Stimulated activated effector memory CD8-positive, alpha-beta T cell treated with anti-CD3 and anti-CD28 coated beads, Interleukin-12 subunit alpha, Interleukin-12 subunit beta, amount 100 ng/mL, for 72 hours (primary cell): ENCODE measurements around the gene OR7C1.
"Not testable (repeated sequence)": the region's sequence is repeated elsewhere in the genome, so short reads cannot be mapped to it uniquely, and the experiment has no call there.

ENCODE experiments used
- ATAC-seq: fragments of 150-1000 bp; cut with Tn5 transposase; 2 replicates; pipeline ENCODE4 v1.10.0; 2021
- DNase-seq, 2 donors: peaks; one replicate each; pipeline ENCODE4 v3.0.0; 2021 to 2022; ENCODE audit warnings: low spot score in 2 of 2
- H3K27ac Mint-ChIP-seq: one replicate; pipeline ENCODE4 v1.8.0; 2022; ENCODE audit warnings: mild to moderate bottlenecking, mixed read lengths
- H3K36me3 Mint-ChIP-seq: one replicate; pipeline ENCODE4 v1.8.0; 2022; ENCODE audit warnings: mild to moderate bottlenecking, mixed read lengths
- H3K4me1 Mint-ChIP-seq: one replicate; pipeline ENCODE4 v1.8.0; 2022; ENCODE audit warnings: mixed read lengths
- H3K4me3 Mint-ChIP-seq: one replicate; pipeline ENCODE4 v1.8.0; 2022; ENCODE audit warnings: mild to moderate bottlenecking, mixed read lengths
- H3K9me3 Mint-ChIP-seq: one replicate; pipeline ENCODE4 v1.8.0; 2022; ENCODE audit warnings: mixed read lengths

OR7C1 gene

DNA sequence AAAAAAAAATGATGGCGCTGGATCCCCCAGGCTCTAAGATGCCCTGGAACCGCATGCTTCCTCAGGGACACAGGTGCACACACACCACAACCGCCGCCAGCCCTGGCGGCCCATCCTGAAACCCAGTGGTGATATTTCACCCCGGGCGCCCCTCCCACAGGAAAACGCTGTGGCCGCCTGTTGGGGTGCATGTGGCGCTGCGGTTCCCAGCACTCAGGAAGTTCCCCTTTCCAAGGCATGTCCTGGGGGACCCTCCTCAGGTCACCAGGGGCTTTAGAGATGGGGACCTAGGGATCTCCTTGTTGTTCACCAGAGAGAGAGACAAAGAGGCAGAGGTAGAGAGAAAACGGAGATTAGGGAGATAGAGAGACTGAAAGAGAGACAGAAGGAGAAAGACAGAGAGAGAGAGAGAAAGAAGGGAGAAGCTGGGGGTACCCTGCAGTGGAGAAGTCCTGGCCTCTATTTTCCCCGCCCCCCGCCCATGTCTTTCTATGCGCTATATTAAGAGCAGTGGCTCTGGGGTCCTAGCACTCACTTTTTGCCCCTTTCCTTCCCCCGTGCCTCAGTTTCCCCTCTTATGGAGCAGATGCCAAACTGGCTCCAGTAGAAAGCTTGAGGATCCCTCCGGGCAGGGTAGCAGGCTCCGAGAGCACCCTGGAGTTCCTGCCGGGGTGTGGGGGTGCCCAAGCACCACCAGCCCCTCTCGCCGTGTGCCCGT is 59.0 kb downstream of the OR7C1 start:
- peak overlapping the region; percentile 69 for H3K4me3 Mint-ChIP-seq
- ATAC-seq (peak; percentile 46), DNase-seq (no peak)
- peak overlapping the region; percentile 13 for H3K27ac Mint-ChIP-seq
- no peaks in the 10 kb centered on the region for H3K9me3 Mint-ChIP-seq
- H3K4me1 Mint-ChIP-seq: peaks cover 7% of the 10 kb centered on the region
- peaks cover 11% of the 10 kb centered on the region for H3K36me3 Mint-ChIP-seq

DNA sequence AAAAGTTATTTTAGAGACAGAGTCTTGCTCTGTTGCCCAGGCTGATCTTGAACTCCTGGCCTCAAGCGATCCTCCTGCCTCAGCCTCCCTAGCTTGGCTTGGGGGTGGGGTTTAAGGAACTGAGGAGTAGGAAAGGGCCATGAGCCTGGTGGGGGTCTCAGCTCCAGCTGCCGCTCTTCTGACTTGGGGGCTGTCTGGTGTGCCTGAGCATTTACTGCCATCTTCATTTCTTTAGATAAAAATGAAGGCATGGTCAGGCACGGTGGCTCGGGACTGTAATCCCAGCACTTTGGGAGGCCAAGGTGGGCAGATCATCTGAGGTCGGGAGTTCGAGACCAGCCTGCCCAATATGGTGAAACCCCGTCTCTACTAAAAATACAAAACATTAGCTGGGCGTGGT is 59.7 kb downstream of the OR7C1 start:
- not testable (repeated sequence) for H3K4me1 Mint-ChIP-seq, H3K9me3 Mint-ChIP-seq, ATAC-seq, H3K27ac Mint-ChIP-seq, DNase-seq
- peak overlapping the region; percentile 69 for H3K4me3 Mint-ChIP-seq
- peaks cover 15% of the 10 kb centered on the region for H3K36me3 Mint-ChIP-seq

DNA sequence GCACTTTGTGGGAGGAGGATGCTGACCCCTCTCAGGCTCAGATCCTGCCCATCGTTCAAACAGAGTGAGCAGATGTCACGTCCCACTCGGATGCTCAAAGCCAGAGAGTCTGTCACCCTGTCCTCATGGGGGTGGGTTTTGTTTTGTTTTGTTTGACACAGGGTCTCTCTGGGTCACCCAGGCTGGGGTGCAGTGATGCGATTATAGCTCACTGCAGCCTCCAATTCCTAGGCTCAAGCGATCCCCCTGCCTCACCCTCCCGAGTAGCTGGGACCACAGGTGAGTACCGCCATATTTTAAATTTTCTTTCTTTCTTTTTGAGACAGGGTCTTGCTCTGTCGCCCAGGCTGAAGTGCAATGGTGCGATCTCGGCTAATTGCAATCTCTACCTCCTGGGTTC is 60.6 kb downstream of the OR7C1 start:
- DNase-seq: no peak
- H3K9me3 Mint-ChIP-seq: no peaks in the 10 kb centered on the region
- ATAC-seq: no peak
- H3K4me3 Mint-ChIP-seq: no peak overlapping the region
- no peak overlapping the region for H3K27ac Mint-ChIP-seq
- peaks cover 19% of the 10 kb centered on the region for H3K36me3 Mint-ChIP-seq
- peaks cover 7% of the 10 kb centered on the region for H3K4me1 Mint-ChIP-seq

DNA sequence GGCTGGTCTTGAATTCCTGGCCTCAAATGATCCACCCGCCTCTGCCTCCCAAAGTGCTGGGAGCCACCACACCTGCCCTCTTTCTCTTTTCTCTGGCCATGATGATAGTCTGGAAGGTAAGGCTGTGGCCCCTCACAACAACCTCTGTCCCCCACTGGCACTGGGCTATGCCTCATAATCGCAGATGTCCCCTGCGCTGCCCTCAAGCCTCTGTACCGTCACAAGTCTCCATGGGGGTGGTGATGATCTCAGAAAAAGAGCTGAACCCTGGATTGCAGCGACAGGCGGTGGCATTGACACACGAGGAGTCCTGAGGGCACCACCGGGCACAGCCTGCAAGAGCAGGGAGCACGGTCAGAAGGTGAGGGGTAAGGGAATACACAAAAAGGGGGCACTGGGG is 61.3 kb downstream of the OR7C1 start:
- DNase-seq, H3K9me3 Mint-ChIP-seq, ATAC-seq, H3K4me3 Mint-ChIP-seq, H3K4me1 Mint-ChIP-seq, H3K27ac Mint-ChIP-seq: not testable (repeated sequence)
- peaks cover 21% of the 10 kb centered on the region for H3K36me3 Mint-ChIP-seq

DNA sequence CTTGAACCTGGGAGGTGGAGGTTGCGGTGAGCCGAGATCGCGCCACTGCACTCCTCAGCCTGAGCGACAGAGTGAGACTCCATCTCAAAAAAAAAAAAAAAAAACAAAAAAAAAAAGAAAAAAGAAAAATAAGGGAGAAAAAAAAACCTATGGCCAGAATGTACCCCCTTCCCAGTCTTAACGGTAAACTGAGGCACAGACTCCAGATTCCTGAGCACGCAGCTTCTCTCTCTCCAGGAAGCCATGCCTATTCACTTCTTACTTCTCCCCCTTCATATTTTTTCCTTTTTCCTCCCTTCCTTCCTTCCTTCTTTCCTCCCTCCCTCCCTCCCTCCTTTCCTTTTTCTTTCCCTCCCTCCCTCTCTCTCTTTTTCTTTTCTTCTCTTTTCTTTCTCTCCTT is 62.0 kb downstream of the OR7C1 start:
- Mint-ChIP-seq H3K27ac (no peak overlapping the region), H3K9me3 (no peaks in the 10 kb centered on the region), H3K36me3 (peaks cover 21% of the 10 kb centered on the region), H3K4me3 (no peak overlapping the region), H3K4me1 (peaks cover 7% of the 10 kb centered on the region)
- DNase-seq (no peak), ATAC-seq (no peak)

DNA sequence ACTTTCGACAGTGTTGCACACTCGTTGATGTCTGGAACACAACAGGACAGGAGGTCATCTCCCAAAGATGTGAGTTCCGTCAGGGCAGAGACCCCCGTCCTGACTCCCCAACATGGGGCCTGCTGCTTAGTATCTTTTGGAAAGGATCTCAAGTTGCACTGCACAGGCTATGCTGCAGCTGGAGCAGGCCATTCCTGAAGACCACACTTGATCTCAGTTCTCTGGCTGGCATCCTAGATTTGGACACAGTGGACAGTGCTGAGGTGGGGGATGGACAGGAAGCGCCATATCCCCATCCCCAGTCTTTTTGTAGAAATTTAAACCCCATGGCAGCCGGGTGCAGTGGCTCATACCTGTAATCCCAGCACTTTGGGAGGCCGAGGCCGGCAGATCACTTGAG is 62.5 kb downstream of the OR7C1 start:
- no peak overlapping the region for H3K27ac Mint-ChIP-seq

DNA sequence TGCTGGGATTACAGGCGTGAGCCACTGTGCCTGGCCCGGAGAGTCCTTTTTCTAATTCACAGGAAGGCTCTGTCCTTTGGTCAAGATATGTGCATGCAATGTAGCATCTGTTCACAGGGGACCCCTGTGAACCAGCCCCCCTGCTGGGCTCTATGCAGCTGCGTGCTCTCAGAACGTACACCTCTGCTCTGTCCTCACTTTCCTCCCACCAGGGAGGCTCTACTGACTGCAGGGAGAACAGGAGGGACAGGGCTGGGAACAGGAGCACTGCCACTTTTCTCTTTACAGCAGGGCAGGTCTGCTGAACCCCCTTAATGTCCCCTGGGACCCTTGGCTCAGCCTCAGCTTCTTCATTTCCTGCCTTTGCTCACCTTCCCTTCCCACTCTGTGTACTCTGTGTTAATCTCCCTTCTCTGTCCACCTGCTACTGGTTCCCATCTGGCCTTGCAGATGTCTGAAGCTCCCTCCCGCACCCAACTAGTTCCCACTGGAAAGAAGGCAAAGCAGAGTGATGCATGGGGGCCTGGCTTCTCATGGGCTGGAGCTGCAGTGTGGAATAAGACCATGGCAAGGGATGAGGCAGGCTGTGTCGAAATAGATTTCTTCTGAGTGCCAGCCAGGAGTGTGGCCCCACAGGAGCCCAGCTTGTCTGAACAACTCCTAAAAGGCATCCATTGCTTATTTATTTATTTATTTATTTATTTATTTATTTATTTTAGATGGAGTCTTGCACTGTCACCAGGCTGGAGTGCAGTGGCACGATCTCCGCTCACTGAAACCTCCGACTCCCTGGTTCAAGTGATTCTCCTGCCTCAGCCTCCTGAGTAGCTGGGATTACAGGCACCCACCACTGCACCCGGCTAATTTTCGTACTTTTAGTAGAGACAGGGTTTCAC is 63.8 kb downstream of the OR7C1 start:
- Mint-ChIP-seq H3K36me3 (peaks cover 21% of the 10 kb centered on the region), H3K27ac (no peak overlapping the region), H3K4me3 (no peak overlapping the region), H3K9me3 (no peaks in the 10 kb centered on the region), H3K4me1 (peaks cover 5% of the 10 kb centered on the region)
- ATAC-seq (no peak), DNase-seq (no peak)

More for the DNA sequence above, 62.5 kb downstream of the OR7C1 start:
- no peaks in the 10 kb centered on the region for H3K9me3 Mint-ChIP-seq
- H3K4me1 Mint-ChIP-seq: peaks cover 7% of the 10 kb centered on the region
- DNase-seq (no peak), ATAC-seq (no peak)
- H3K36me3 Mint-ChIP-seq: peaks cover 21% of the 10 kb centered on the region
- H3K4me3 Mint-ChIP-seq: no peak overlapping the region

DNA sequence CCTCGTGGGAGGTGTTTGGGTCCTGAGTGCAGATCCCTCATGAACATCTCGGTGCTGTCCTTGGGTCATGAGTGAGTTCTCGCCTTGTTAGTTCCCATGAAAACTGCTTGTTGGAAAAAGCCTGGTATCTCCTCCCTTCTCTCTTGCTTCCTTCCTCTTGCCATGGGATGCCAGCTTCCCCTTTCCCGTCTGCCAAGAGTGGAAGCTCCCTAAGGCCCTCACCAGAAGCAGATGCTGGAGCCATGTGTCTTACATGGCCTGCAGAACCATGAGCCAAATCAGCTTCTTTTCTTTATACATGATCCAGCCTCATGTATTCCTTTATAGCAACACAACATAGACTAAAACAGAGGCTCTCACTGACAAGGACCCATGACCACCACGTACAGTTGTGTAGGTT is 64.8 kb downstream of the OR7C1 start:
- Mint-ChIP-seq H3K36me3 (peaks cover 31% of the 10 kb centered on the region), H3K4me3 (no peak overlapping the region), H3K27ac (no peak overlapping the region), H3K9me3 (no peaks in the 10 kb centered on the region), H3K4me1 (peaks cover 4% of the 10 kb centered on the region)
- DNase-seq: no peak
- no peak for ATAC-seq

DNA sequence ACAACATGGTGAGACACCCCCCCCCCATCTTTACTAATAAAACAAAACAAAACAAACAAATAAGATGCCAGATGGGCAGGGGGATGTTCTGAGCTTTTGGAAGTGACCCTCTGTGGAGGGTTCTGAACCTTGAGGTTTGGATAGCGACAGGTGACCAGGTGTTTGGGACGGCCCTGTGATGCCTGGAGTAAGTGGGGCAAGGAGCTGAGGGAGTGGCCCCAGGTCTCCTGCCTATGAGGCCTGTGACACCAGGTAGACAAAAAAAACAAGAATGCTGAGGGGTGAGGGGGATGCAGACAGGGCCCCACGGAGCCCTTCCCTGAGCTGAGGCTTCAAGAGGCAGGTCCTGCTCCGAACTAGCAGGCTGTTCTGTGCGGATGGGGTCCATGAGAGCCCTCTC is 65.8 kb downstream of the OR7C1 start:
- Mint-ChIP-seq H3K36me3 (peaks cover 32% of the 10 kb centered on the region), H3K27ac (no peak overlapping the region)
- DNase-seq: no peak

DNA sequence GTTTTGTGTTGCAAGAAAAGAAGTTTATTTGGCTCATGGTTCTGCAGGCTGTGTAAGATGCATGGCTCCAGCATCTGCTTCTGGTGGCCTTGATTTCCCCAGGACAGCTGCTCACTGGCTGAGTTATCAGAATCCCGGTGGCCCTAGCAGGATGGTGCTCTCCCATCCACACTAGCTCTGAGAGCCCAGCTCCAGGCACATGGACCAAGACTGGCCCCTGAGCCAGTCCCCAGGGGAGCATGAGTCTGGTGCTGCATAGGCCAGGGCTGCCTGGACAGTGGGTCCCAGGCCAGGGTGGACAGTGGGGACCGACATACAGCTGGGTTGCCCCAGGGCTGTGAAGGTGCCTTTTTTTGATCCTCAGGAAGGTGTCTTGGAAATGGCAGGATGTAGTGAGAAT is 67.0 kb downstream of the OR7C1 start:
- no peak for ATAC-seq
- no peak for DNase-seq
- Mint-ChIP-seq H3K4me1 (peaks cover 11% of the 10 kb centered on the region), H3K36me3 (peaks cover 26% of the 10 kb centered on the region), H3K27ac (no peak overlapping the region), H3K9me3 (no peaks in the 10 kb centered on the region), H3K4me3 (no peak overlapping the region)

More for the DNA sequence above, 65.8 kb downstream of the OR7C1 start:
- H3K4me3 Mint-ChIP-seq: no peak overlapping the region
- peaks cover 6% of the 10 kb centered on the region for H3K4me1 Mint-ChIP-seq
- ATAC-seq: no peak
- H3K9me3 Mint-ChIP-seq: no peaks in the 10 kb centered on the region

DNA sequence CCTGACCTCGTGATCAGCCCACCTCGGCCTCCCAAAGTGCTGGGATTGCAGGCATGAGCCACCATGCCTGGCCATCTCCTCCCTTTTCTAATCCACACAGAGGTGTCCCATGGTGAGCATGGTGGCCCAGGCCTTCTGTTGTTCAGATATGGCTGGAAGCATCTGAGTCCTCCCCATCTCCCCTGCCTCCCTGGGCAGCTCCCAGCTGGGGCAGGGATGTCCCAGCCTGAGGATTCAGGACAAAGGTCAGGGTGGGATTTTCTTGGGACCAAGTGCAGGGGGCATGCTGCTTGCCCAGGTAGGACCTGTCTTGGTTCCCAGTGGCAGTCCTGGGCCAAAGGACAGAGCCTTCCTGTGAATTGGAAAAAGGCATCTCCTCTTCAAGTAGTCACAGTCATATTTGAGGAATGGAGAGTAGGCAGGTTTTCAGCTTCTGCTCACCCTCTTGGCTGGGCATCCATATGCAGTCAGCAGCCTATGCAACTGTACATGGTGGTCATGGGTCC is 67.5 kb downstream of the OR7C1 start:
- Mint-ChIP-seq H3K9me3 (no peaks in the 10 kb centered on the region), H3K4me3 (no peak overlapping the region), H3K36me3 (peaks cover 25% of the 10 kb centered on the region), H3K27ac (no peak overlapping the region), H3K4me1 (peaks cover 11% of the 10 kb centered on the region)
- no peak for DNase-seq
- ATAC-seq: no peak

DNA sequence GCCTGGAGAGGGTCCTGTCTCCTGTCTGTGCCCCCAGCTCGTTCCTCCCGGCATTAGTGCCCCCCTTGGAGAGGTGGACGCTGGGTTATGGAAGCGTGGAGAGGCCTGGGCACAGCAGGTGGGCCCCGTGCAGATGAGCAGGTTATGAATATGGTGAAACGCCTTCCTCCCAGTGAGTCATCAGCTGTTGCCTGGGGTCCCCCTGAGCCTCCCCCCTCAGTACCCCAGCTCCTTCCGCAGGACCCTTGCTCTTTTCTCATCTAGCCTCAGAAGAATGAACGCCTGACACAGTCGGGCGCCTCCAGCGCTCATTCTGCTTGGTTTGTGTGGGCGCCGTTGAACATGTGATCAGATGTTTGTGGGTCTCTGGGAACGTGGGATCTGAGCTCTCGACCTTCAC is 69.1 kb downstream of the OR7C1 start:
- H3K27ac Mint-ChIP-seq, H3K9me3 Mint-ChIP-seq, H3K4me3 Mint-ChIP-seq, DNase-seq: not testable (repeated sequence)
- H3K36me3 Mint-ChIP-seq: peaks cover 19% of the 10 kb centered on the region
- peaks cover 11% of the 10 kb centered on the region for H3K4me1 Mint-ChIP-seq
- peak; percentile 11 for ATAC-seq

DNA sequence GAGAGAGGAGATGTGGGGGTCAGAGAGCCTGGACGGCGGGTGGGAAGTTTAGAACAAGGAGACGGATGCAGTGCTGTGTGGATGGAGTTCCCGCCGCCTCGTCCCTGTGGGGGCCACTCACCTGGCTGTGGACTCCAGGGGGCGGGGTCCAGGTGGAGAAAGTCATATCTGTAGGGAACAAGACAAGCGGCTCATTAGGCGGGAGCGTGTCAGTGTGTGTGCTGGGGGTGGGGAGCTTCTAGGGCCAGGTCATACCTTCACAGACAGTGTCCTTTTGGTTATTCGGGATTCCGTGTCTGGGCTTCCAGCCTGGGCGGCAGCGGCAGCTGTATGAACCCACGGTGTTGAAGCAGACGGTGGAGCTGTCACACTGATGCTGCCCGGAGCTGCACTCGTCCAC is 69.6 kb downstream of the OR7C1 start:
- DNase-seq, H3K4me3 Mint-ChIP-seq, H3K9me3 Mint-ChIP-seq: not testable (repeated sequence)
- peak; percentile 13 for ATAC-seq
- peak overlapping the region; percentile 56 for H3K27ac Mint-ChIP-seq
- peaks cover 11% of the 10 kb centered on the region for H3K4me1 Mint-ChIP-seq
- H3K36me3 Mint-ChIP-seq: peaks cover 17% of the 10 kb centered on the region

DNA sequence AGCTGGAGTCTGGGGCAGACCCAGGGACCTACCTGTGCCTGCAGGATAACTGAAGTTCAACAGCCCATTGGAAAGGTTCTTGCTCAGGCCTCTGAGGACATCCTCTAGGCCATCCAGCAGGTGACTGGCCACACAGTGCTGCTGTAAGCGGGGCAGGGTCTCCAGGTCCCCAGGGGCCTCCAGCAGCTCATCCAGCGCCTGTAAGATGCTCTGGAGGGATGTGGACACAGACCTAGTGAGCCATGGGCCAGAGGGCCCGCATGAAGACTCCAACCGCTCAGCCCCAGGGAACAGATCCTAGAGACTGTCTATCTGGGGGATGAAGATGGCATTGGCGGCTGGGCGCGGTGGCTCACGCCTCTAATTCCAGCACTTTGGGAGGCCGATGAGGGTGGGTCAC is 70.6 kb downstream of the OR7C1 start:
- Mint-ChIP-seq H3K4me3 (no peak overlapping the region), H3K27ac (no peak overlapping the region), H3K9me3 (no peaks in the 10 kb centered on the region), H3K4me1 (peaks cover 11% of the 10 kb centered on the region), H3K36me3 (peaks cover 13% of the 10 kb centered on the region)
- no peak for ATAC-seq
- DNase-seq: no peak

DNA sequence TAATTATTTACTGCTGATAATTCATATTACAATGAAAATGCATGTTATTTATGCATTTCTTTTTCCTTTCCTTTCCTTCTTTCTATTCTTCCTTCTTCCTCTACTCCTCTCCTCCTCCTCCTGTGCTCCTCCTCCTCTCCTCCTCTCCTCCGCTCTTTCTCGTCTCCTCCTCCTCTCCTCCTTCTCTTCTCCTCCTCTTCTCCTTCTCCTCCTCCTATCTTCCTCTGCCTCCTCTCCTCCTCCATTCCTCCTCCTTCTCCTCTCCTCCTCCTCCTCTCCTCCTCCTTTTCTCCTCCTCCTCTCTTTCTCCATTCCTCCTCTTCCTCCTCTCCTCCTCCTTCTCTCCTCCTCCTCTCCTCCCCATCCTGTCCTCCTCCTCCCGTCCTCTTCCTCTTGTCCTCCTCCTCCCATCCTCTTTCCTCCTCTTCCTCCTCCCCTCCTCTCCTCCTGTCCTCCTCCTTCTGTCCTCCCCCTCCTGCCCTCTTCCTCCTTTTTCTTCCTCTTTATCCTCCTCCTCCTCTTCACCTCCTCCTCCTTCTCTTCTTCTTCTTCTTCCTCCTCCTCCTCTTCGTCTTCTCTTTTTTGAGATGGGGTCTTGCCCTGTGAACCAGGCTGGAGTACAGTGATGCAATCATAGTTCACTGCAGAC is 71.4 kb downstream of the OR7C1 start:
- H3K4me1 Mint-ChIP-seq: peaks cover 11% of the 10 kb centered on the region
- DNase-seq (no peak), ATAC-seq (no peak)
- no peak overlapping the region for H3K27ac Mint-ChIP-seq
- no peak overlapping the region for H3K4me3 Mint-ChIP-seq
- peaks cover 11% of the 10 kb centered on the region for H3K36me3 Mint-ChIP-seq
- H3K9me3 Mint-ChIP-seq: no peaks in the 10 kb centered on the region
